Aorta (tissue), 5 donors: ENCODE results near the gene TPD52L1. TPM values are rescaled to one million over a fixed set of nuclear protein-coding genes. Genes with fewer than 3 reads are reported as not detected.

Experiments
- ATAC-seq: fragments of 200-7000 bp; cut with Tn5 transposase; one replicate; pipeline ENCODE4 v1.9.1; 2022; ENCODE audit warnings: moderate library complexity; ENCODE audit not compliant: low FRiP score
- DNase-seq, 2 donors: peaks; one replicate each; pipeline ENCODE4 v3.0.0-alpha.2; 2020
- H3K27ac ChIP-seq, 2 donors: one replicate each; pipeline ENCODE4 v1.5.1; 2013; ENCODE audit warnings: low read length in 2 of 2, mild to moderate bottlenecking in 2 of 2, moderate library complexity in 2 of 2, control low read depth in 1 of 2, inconsistent platforms in 1 of 2, low read depth in 1 of 2
- H3K27me3 ChIP-seq, 2 donors: one replicate each; pipeline ENCODE4 v1.6.1; 2013; ENCODE audit warnings: control low read depth in 1 of 2, low read length in 1 of 2, mild to moderate bottlenecking in 1 of 2, moderate library complexity in 1 of 2; ENCODE audit not compliant: insufficient read depth in 2 of 2, control insufficient read depth in 1 of 2
- H3K36me3 ChIP-seq, 2 donors: one replicate each; pipeline ENCODE4 v1.6.1; 2013; ENCODE audit warnings: control low read depth in 1 of 2, low read length in 1 of 2, mild to moderate bottlenecking in 1 of 2; ENCODE audit not compliant: insufficient read depth in 2 of 2, control insufficient read depth in 1 of 2
- H3K4me1 ChIP-seq, 2 donors: one replicate each; pipeline ENCODE4 v1.6.1; 2013; ENCODE audit warnings: low read length in 2 of 2, control low read depth in 1 of 2, mild to moderate bottlenecking in 1 of 2, moderate library complexity in 1 of 2; ENCODE audit not compliant: insufficient read depth in 2 of 2, control insufficient read depth in 1 of 2
- H3K4me3 ChIP-seq, 2 donors: one replicate each; pipeline ENCODE4 v1.5.1; 2013; ENCODE audit warnings: low read length in 2 of 2, control low read depth in 1 of 2, mild to moderate bottlenecking in 1 of 2
- H3K9me3 ChIP-seq: one replicate; pipeline ENCODE4 v1.6.1; 2013; ENCODE audit warnings: mild to moderate bottlenecking, low read length; ENCODE audit not compliant: control insufficient read depth
- WGBS, 2 donors: extraction: QIAGEN DNeasy Blood & Tissue Kit; methylation state at CpG; one replicate each; pipeline ENCODE4 v1.1.7; 2013; 5-methylcytosine and 5-hydroxymethylcytosine counted together
- intact Hi-C, 2 donors: fragments of 100-400 bp; cut with DNase I; formaldehyde crosslinking; loops; one replicate each; pipeline versions ENCODE4 v1.14.2 to v1.15.0; 2022
- polyA plus RNA-seq, 2 donors: library from polyadenylated mRNA; stranded (reverse); fragments of 200-250 nt; gene quantifications; one replicate each; pipeline ENCODE4 v1.2.3, GENCODE V29; 2013
- total RNA-seq, 2 donors: library from RNA; stranded (reverse); fragmentation: NEBNext Ultra II Directional; extraction: Animal tissue kit (Norgen Biotek cat#: 25700); gene quantifications; one replicate each; pipeline ENCODE4 v1.2.1, GENCODE V29; 2021
- donor health status: healthy with polysubstance abuse.
- donor health status: Bipolar disorder and iron deficiency.
- donor health status: DM: no; HTN: no; CAD: no.
- donor health status: DM: no; HTN: no; CAD: no.
- donor health status: DM: yes; HTN: yes; CAD: no.

The TPD52L1 gene
- total and polyA plus RNA-seq, 4 donors: 25.5 to 78.0 (median 46.5) TPM

- intact Hi-C loops: no loop called here
- DNase-seq (no peak), ATAC-seq (peak; percentile 28)
- Histone ChIP-seq H3K9me3 (no peaks in the 10 kb centered on the region), H3K27ac (no peak overlapping the region), H3K4me3 (no peak overlapping the region), H3K4me1 (peaks cover 2 to 4% of the 10 kb centered on the region in 2 donors), H3K27me3 (no peaks in the 10 kb centered on the region), H3K36me3 (no peaks in the 10 kb centered on the region)
- 88 to 92% methylated on average over 3 of the region's 3 CpGs for WGBS, 2 donors
Observed at GRCh38 chr6:125213939-125214338, 60.4 kb downstream of the TPD52L1 start.

- H3K4me1 ChIP-seq: peaks cover 2 to 4% of the 10 kb centered on the region in 2 donors
- H3K4me3 ChIP-seq: no peak overlapping the region
- no peaks in the 10 kb centered on the region for H3K27me3 ChIP-seq
- DNase-seq (no peak), ATAC-seq (no peak)
- no peak overlapping the region for H3K27ac ChIP-seq
- intact Hi-C loops: no loop called here
- WGBS, 2 donors: 94% methylated on average over 4 of the region's 4 CpGs
- no peaks in the 10 kb centered on the region for H3K36me3 ChIP-seq
- no peaks in the 10 kb centered on the region for H3K9me3 ChIP-seq
Observed at GRCh38 chr6:125215252-125215819, 61.8 kb downstream of the TPD52L1 start.

- Histone ChIP-seq H3K36me3 (no peaks in the 10 kb centered on the region), H3K4me1 (peaks cover 2 to 4% of the 10 kb centered on the region in 2 donors), H3K27me3 (no peaks in the 10 kb centered on the region), H3K9me3 (no peaks in the 10 kb centered on the region), H3K27ac (no peak overlapping the region), H3K4me3 (no peak overlapping the region)
- WGBS, 2 donors: 89 to 97% methylated on average over 2 of the region's 2 CpGs
- ATAC-seq: no peak
- intact Hi-C loops: no loop called here
- DNase-seq: no peak
Observed at GRCh38 chr6:125216015-125216414, 62.4 kb downstream of the TPD52L1 start.

- Histone ChIP-seq H3K9me3 (no peaks in the 10 kb centered on the region), H3K36me3 (no peaks in the 10 kb centered on the region), H3K27ac (no peak overlapping the region), H3K4me1 (peaks cover 7 to 8% of the 10 kb centered on the region in 2 donors), H3K27me3 (no peaks in the 10 kb centered on the region), H3K4me3 (no peak overlapping the region)
- WGBS, 2 donors: 93 to 97% methylated on average over 10 of the region's 10 CpGs
- intact Hi-C loops: no loop called here
- ATAC-seq (no peak), DNase-seq (no peak)
Observed at GRCh38 chr6:125217369-125217768, 63.8 kb downstream of the TPD52L1 start.

- Histone ChIP-seq H3K27ac (no peak overlapping the region), H3K4me3 (no peak overlapping the region), H3K27me3 (no peaks in the 10 kb centered on the region), H3K36me3 (no peaks in the 10 kb centered on the region), H3K4me1 (peaks cover 6 to 7% of the 10 kb centered on the region in 2 donors), H3K9me3 (no peaks in the 10 kb centered on the region)
- intact Hi-C loops: no loop called here
- ATAC-seq: no peak
- WGBS, 2 donors: 94 to 96% methylated on average over 2 of the region's 2 CpGs
- DNase-seq: no peak
Observed at GRCh38 chr6:125217992-125218391, 64.4 kb downstream of the TPD52L1 start.

GRCh38 chr6:125219361-125219895, 65.9 kb downstream of the TPD52L1 start:
- H3K4me3 ChIP-seq: no peak overlapping the region
- H3K27me3 ChIP-seq: no peaks in the 10 kb centered on the region
- H3K9me3 ChIP-seq: no peaks in the 10 kb centered on the region
- no peak overlapping the region for H3K27ac ChIP-seq
- intact Hi-C loops: no loop called here
- 93 to 94% methylated on average over 5 of the region's 5 CpGs for WGBS, 2 donors
- no peak for ATAC-seq
- DNase-seq: no peak
- peaks cover 6 to 7% of the 10 kb centered on the region in 2 donors for H3K4me1 ChIP-seq
- H3K36me3 ChIP-seq: no peaks in the 10 kb centered on the region

GRCh38 chr6:125220712-125221111, 67.1 kb downstream of the TPD52L1 start:
- Histone ChIP-seq H3K4me3 (no peak overlapping the region), H3K36me3 (no peaks in the 10 kb centered on the region), H3K27me3 (no peaks in the 10 kb centered on the region), H3K9me3 (no peaks in the 10 kb centered on the region), H3K27ac (peak overlapping the region; percentile 72 to 93), H3K4me1 (peaks cover 4 to 6% of the 10 kb centered on the region in 2 donors)
- 33 to 46% methylated on average over 2 of the region's 2 CpGs for WGBS, 2 donors
- DNase-seq (peak in 1 of 2 donors; percentile 58), ATAC-seq (peak; percentile 79)
- intact Hi-C loops: loop anchor here in 1 of 2 donors (5.0 to 10.0 kb wide), 2 partner anchors 42 to 66 kb away; partner anchors contain the start of gene TPD52L1

GRCh38 chr6:125222531-125223455, 69.2 kb downstream of the TPD52L1 start:
- intact Hi-C loops: loop anchor here in 1 of 2 donors (5.0 to 10.0 kb wide), 2 partner anchors 40 to 68 kb away; partner anchors contain the start of gene TPD52L1
- DNase-seq (no peak), ATAC-seq (no peak)
- peaks cover 4 to 5% of the 10 kb centered on the region in 2 donors for H3K4me1 ChIP-seq
- H3K36me3 ChIP-seq: no peaks in the 10 kb centered on the region
- peak overlapping the region in 1 of 2 donors; percentile 90 for H3K27ac ChIP-seq
- no peaks in the 10 kb centered on the region for H3K27me3 ChIP-seq
- H3K4me3 ChIP-seq: no peak overlapping the region
- H3K9me3 ChIP-seq: no peaks in the 10 kb centered on the region
- WGBS, 2 donors: 24% methylated on average over 4 of the region's 4 CpGs
